SU-DHL-6 (cell line): Measurements from ENCODE around the gene STK32B.

ENCODE experiments used
- CTCF ChIP-seq: fragments of 200-600 bp; sonication (generic); IDR thresholded peaks from one replicate; pipeline ENCODE4 v1.5.1; 2017; ENCODE audit warnings: antibody characterized with exemption, mild to moderate bottlenecking, low read length, moderate library complexity; ENCODE audit not compliant: insufficient read depth, poor library complexity, severe bottlenecking
- EZH2phosphoT487 ChIP-seq: fragments of 200-600 bp; sonication (generic), shearing (Covaris generic); conservative IDR thresholded peaks from 2 replicates; pipeline ENCODE4 v1.6.1; 2018; ENCODE audit warnings: mild to moderate bottlenecking, antibody characterized with exemption, low read length, moderate library complexity, mixed read lengths

GRCh38 chr4:5433196-5433595 is 381.9 kb downstream of the STK32B start:
- TF ChIP-seq CTCF, result no peak
- TF ChIP-seq EZH2phosphoT487, result no peak
